SK-N-MC (cell line): ENCODE results near the gene MAX.

Experiments
- EZH2 ChIP-seq: fragments of 200-600 bp; sonication (generic); IDR thresholded peaks from one replicate; pipeline ENCODE4 v1.6.1; 2017; ENCODE audit warnings: antibody characterized with exemption
- POLR2AphosphoS5 ChIP-seq: IDR thresholded peaks from 2 replicates; pipeline ENCODE4 v1.6.1; 2012; ENCODE audit warnings: mild to moderate bottlenecking, low read depth, low read length, borderline replicate concordance

GRCh38 chr14:65045709-65046108 lies 56.6 kb downstream of the MAX start:
- no peak for TF ChIP-seq POLR2AphosphoS5
- no peak for TF ChIP-seq EZH2
